GM19397 (cell line): ENCODE data around the gene GCC2.
A peak's percentile ranks its signal among the peaks of the same experiment; 100 is the strongest.
"Not testable (repeated sequence)": the region's sequence is repeated elsewhere in the genome, so short reads cannot be mapped to it uniquely, and the experiment has no call there.

Source experiments
- ATAC-seq: cut with Tn5 transposase; IDR thresholded peaks from one replicate; pipeline ENCODE4 v1.9.1; 2021; ENCODE audit warnings: mild to moderate bottlenecking, moderate library complexity; ENCODE audit not compliant: unreplicated experiment

Gene GCC2

GRCh38 chr2:108448678-108449409, at the start of gene GCC2:
Gene GCC2 (plus strand): TSS chr2:108449206. CDS start chr2:108449275, 69 bp downstream.
- ATAC-seq: peak; percentile 99

GRCh38 chr2:108399479-108399878, 49.5 kb upstream of the GCC2 start:
- ATAC-seq: no peak

GRCh38 chr2:108401800-108402199, 47.2 kb upstream of the GCC2 start:
- no peak for ATAC-seq

GRCh38 chr2:108403494-108403893, 45.5 kb upstream of the GCC2 start:
- ATAC-seq: no peak

- ATAC-seq: no peak
Measured at GRCh38 chr2:108404784-108405397, 44.1 kb upstream of the GCC2 start.

- no peak for ATAC-seq
Measured at GRCh38 chr2:108407864-108408729, 40.9 kb upstream of the GCC2 start.

GRCh38 chr2:108409768-108410167, 39.2 kb upstream of the GCC2 start:
- no peak for ATAC-seq

- no peak for ATAC-seq
Measured at GRCh38 chr2:108412995-108413710, 35.9 kb upstream of the GCC2 start.

- no peak for ATAC-seq
Measured at GRCh38 chr2:108413711-108414095, 35.3 kb upstream of the GCC2 start.

GRCh38 chr2:108414256-108414876, 34.6 kb upstream of the GCC2 start:
- no peak for ATAC-seq

GRCh38 chr2:108414945-108415344, 34.1 kb upstream of the GCC2 start:
- ATAC-seq: no peak

GRCh38 chr2:108417254-108417653, 31.8 kb upstream of the GCC2 start:
- ATAC-seq: no peak

GRCh38 chr2:108418416-108418815, 30.6 kb upstream of the GCC2 start:
- ATAC-seq: no peak

- no peak for ATAC-seq
Measured at GRCh38 chr2:108423067-108423466, 25.9 kb upstream of the GCC2 start.

GRCh38 chr2:108423502-108424251, 25.3 kb upstream of the GCC2 start:
- ATAC-seq: no peak

- no peak for ATAC-seq
Measured at GRCh38 chr2:108428286-108429009, 20.6 kb upstream of the GCC2 start.

GRCh38 chr2:108435578-108435977, 13.4 kb upstream of the GCC2 start:
- ATAC-seq: not testable (repeated sequence)

- ATAC-seq: no peak
Measured at GRCh38 chr2:108436976-108437375, 12.0 kb upstream of the GCC2 start.

- no peak for ATAC-seq
Measured at GRCh38 chr2:108441712-108442111, 7.3 kb upstream of the GCC2 start.
